Measurements from ENCODE around the gene CENPM. TPM values are rescaled to one million over a fixed set of nuclear protein-coding genes. Genes with fewer than 3 reads are reported as not detected.
A peak's percentile ranks its signal among the peaks of the same experiment; 100 is the strongest.

Gene CENPM
- total RNA-seq, 2 donors from 2014 or later = 10.3 to 10.8 TPM

- H3K36me3 ChIP-seq = no peaks in the 10 kb centered on the region
- WGBS = 100% methylated on average over 1 of the region's 1 CpG
- no peak overlapping the region for H3K27ac ChIP-seq
- no peaks in the 10 kb centered on the region for H3K9me3 ChIP-seq
- H3K4me1 ChIP-seq (replicated peaks) = no peaks in the 10 kb centered on the region
- intact Hi-C loops (cut with DNase I) = no loop called here
- no peak for DNase-seq (ENCODE audit: low spot score)
- H3K27me3 ChIP-seq (replicated peaks; ENCODE audit: insufficient read depth) = no peaks in the 10 kb centered on the region
- TF ChIP-seq CTCF (IDR thresholded peaks at IDR 0.05) (no peak), POLR2A (IDR thresholded peaks at IDR 0.05) (no peak), POLR2AphosphoS5 (IDR thresholded peaks at IDR 0.05) (no peak)
- no peak overlapping the region for H3K4me3 ChIP-seq
These were observed 31.8 kb upstream of the CENPM start for GRCh38 chr22:41978732-41979131.

GRCh38 chr22:41976961-41977566 lies 30.1 kb upstream of the CENPM start:
- Histone ChIP-seq H3K27ac (no peak overlapping the region), H3K9me3 (no peaks in the 10 kb centered on the region), H3K4me1 (replicated peaks) (no peaks in the 10 kb centered on the region), H3K27me3 (replicated peaks; ENCODE audit: insufficient read depth) (no peaks in the 10 kb centered on the region), H3K36me3 (no peaks in the 10 kb centered on the region), H3K4me3 (peak overlapping the region; percentile 33 to 46)
- TF ChIP-seq POLR2AphosphoS5 (IDR thresholded peaks at IDR 0.05) (no peak), CTCF (IDR thresholded peaks at IDR 0.05) (no peak), POLR2A (IDR thresholded peaks at IDR 0.05) (no peak)
- intact Hi-C loops (cut with DNase I) = no loop called here
- WGBS = 2% methylated on average over 46 of the region's 46 CpGs
- DNase-seq (ENCODE audit: low spot score) = no peak

- no peaks in the 10 kb centered on the region for H3K9me3 ChIP-seq
- peak; percentile 46 for DNase-seq (ENCODE audit: low spot score)
- H3K36me3 ChIP-seq = no peaks in the 10 kb centered on the region
- H3K4me1 ChIP-seq (replicated peaks) = no peaks in the 10 kb centered on the region
- no peak for TF ChIP-seq POLR2AphosphoS5 (IDR thresholded peaks at IDR 0.05)
- TF ChIP-seq POLR2A (IDR thresholded peaks at IDR 0.05) = no peak
- no peak for TF ChIP-seq CTCF (IDR thresholded peaks at IDR 0.05)
- H3K4me3 ChIP-seq = peak overlapping the region; percentile 33 to 46
- no peak overlapping the region for H3K27ac ChIP-seq
- no peaks in the 10 kb centered on the region for H3K27me3 ChIP-seq (replicated peaks; ENCODE audit: insufficient read depth)
- 2% methylated on average over 50 of the region's 72 CpGs for WGBS
- intact Hi-C loops (cut with DNase I) = no loop called here
These were observed 29.3 kb upstream of the CENPM start for GRCh38 chr22:41976070-41976901.

GRCh38 chr22:41975299-41976069 lies 28.5 kb upstream of the CENPM start:
- no peaks in the 10 kb centered on the region for H3K36me3 ChIP-seq
- H3K27ac ChIP-seq = no peak overlapping the region
- no peaks in the 10 kb centered on the region for H3K9me3 ChIP-seq
- DNase-seq (ENCODE audit: low spot score) = no peak
- no peak overlapping the region for H3K4me3 ChIP-seq
- intact Hi-C loops (cut with DNase I) = no loop called here
- H3K27me3 ChIP-seq (replicated peaks; ENCODE audit: insufficient read depth) = no peaks in the 10 kb centered on the region
- 64% methylated on average over 12 of the region's 12 CpGs for WGBS
- no peaks in the 10 kb centered on the region for H3K4me1 ChIP-seq (replicated peaks)
- no peak for TF ChIP-seq POLR2A (IDR thresholded peaks at IDR 0.05)
- no peak for TF ChIP-seq CTCF (IDR thresholded peaks at IDR 0.05)
- TF ChIP-seq POLR2AphosphoS5 (IDR thresholded peaks at IDR 0.05) = no peak

All from prostate gland (tissue), 2 donors.